ENCODE measurements around the gene SPATA13. TPM values are rescaled to one million over a fixed set of nuclear protein-coding genes. Genes with fewer than 3 reads are reported as not detected.

SPATA13 gene
- total RNA-seq, 1 experiment from 2014 or later: 10.5 TPM

DNA sequence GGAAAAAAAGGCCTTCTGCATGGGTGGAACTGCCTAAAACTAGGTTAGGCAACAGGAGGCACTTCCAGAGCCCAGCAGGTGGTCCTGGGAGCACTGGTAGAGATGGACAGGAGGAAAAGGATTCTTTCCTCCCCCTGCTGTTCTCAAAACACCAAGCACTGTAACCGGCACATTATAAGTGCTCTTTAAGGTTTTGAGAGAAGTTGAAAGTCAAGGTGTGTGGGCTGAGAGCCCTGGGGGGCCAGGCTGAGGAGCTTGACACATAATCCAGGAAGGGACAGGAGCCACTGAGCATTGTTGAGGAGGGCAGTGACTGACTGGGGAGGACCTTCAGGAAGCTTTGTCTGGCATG, 32.3 kb downstream of the SPATA13 start:
- no peaks in the 10 kb centered on the region for H3K9me3 Mint-ChIP-seq (ENCODE audit: unreplicated experiment)
- H3K4me1 Mint-ChIP-seq (ENCODE audit: low read depth, unreplicated experiment): peaks cover 7% of the 10 kb centered on the region
- TF ChIP-seq, protein P1, sequence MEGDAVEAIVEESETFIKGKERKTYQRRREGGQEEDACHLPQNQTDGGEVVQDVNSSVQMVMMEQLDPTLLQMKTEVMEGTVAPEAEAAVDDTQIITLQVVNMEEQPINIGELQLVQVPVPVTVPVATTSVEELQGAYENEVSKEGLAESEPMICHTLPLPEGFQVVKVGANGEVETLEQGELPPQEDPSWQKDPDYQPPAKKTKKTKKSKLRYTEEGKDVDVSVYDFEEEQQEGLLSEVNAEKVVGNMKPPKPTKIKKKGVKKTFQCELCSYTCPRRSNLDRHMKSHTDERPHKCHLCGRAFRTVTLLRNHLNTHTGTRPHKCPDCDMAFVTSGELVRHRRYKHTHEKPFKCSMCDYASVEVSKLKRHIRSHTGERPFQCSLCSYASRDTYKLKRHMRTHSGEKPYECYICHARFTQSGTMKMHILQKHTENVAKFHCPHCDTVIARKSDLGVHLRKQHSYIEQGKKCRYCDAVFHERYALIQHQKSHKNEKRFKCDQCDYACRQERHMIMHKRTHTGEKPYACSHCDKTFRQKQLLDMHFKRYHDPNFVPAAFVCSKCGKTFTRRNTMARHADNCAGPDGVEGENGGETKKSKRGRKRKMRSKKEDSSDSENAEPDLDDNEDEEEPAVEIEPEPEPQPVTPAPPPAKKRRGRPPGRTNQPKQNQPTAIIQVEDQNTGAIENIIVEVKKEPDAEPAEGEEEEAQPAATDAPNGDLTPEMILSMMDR (IDR thresholded peaks at IDR 0.05; ENCODE audit: insufficient read depth in 1 of 2, low read depth in 1 of 2, low read length in 1 of 2, severe bottlenecking in 1 of 2, unreplicated experiment in 1 of 2): no peak
- no peaks in the 10 kb centered on the region for H3K9me3 ChIP-seq
- H3K36me3 Mint-ChIP-seq (ENCODE audit: insufficient read depth, unreplicated experiment): peaks cover 6% of the 10 kb centered on the region
- H3K27ac Mint-ChIP-seq (ENCODE audit: unreplicated experiment): no peak overlapping the region
- ChIA-PET POLR2A (no interaction called here), CTCF (no interaction called here)
- H3K27me3 ChIP-seq (replicated peaks; ENCODE audit: control insufficient read depth, insufficient read depth, low read length): no peaks in the 10 kb centered on the region
- BruUV-seq (replicated peaks): no TSS peak
- H3K36me3 ChIP-seq (ENCODE audit: control insufficient read depth, insufficient read depth, low read length): no peaks in the 10 kb centered on the region; the same call in 1 of the 2 replicates
- intact Hi-C loops (cut with micrococcal nuclease; ENCODE audit: unreplicated experiment): no loop called here
- peaks cover 5% of the 10 kb centered on the region for H3K4me1 ChIP-seq
- no peak for DNase-seq
- no peaks in the 10 kb centered on the region for H3K27me3 Mint-ChIP-seq (ENCODE audit: insufficient read depth, unreplicated experiment)
- no peak overlapping the region for H3K4me3 Mint-ChIP-seq (ENCODE audit: unreplicated experiment)
- no peak overlapping the region for H3K4me3 ChIP-seq (ENCODE audit: low read depth, low read length)

- CTCF ChIA-PET: no interaction called here
- Mint-ChIP-seq H3K9me3 (ENCODE audit: unreplicated experiment) (no peaks in the 10 kb centered on the region), H3K27ac (ENCODE audit: unreplicated experiment) (no peak overlapping the region), H3K36me3 (ENCODE audit: insufficient read depth, unreplicated experiment) (no peaks in the 10 kb centered on the region), H3K4me3 (ENCODE audit: unreplicated experiment) (no peak overlapping the region), H3K4me1 (ENCODE audit: low read depth, unreplicated experiment) (peaks cover 7% of the 10 kb centered on the region), H3K27me3 (ENCODE audit: insufficient read depth, unreplicated experiment) (no peaks in the 10 kb centered on the region)
- Histone ChIP-seq H3K9me3 (no peaks in the 10 kb centered on the region), H3K36me3 (ENCODE audit: control insufficient read depth, insufficient read depth, low read length) (no peaks in the 10 kb centered on the region; the same call in 1 of the 2 replicates), H3K4me3 (ENCODE audit: low read depth, low read length) (no peak overlapping the region), H3K4me1 (peaks cover 5% of the 10 kb centered on the region), H3K27me3 (replicated peaks; ENCODE audit: control insufficient read depth, insufficient read depth, low read length) (no peaks in the 10 kb centered on the region)
- BruUV-seq (replicated peaks): no TSS peak
- intact Hi-C loops (cut with micrococcal nuclease; ENCODE audit: unreplicated experiment): no loop called here
- DNase-seq: no peak
- TF ChIP-seq, protein P1 (IDR thresholded peaks at IDR 0.05; ENCODE audit: insufficient read depth in 1 of 2, low read depth in 1 of 2, low read length in 1 of 2, severe bottlenecking in 1 of 2, unreplicated experiment in 1 of 2): no peak
- POLR2A ChIA-PET: no interaction called here
These were observed 33.9 kb downstream of the SPATA13 start for GRCh38 chr13:24194447-24194846.

DNA sequence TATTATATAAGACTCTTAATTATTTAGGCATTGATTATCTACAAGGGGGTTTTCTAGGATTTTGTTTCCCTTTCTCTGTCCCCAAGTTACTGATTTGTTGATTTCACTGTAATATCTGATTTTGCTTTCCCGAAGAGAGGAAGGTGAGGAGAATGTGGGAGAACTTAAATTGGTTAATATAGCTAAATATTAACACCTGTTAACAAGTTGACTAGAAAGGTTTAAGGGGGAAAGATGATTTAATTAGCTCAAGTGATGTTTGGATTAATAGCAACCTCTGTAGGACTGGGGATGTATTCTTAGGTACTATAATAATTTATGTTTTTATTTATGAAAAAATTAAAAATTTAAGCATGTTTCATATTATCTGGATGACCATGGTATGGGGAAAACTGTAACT, 35.1 kb downstream of the SPATA13 start:
- no peaks in the 10 kb centered on the region; the same call in 1 of the 2 replicates for H3K36me3 ChIP-seq (ENCODE audit: control insufficient read depth, insufficient read depth, low read length)
- Mint-ChIP-seq H3K4me1 (ENCODE audit: low read depth, unreplicated experiment) (peaks cover 7% of the 10 kb centered on the region), H3K27ac (ENCODE audit: unreplicated experiment) (no peak overlapping the region), H3K4me3 (ENCODE audit: unreplicated experiment) (no peak overlapping the region), H3K9me3 (ENCODE audit: unreplicated experiment) (no peaks in the 10 kb centered on the region), H3K36me3 (ENCODE audit: insufficient read depth, unreplicated experiment) (no peaks in the 10 kb centered on the region), H3K27me3 (ENCODE audit: insufficient read depth, unreplicated experiment) (no peaks in the 10 kb centered on the region)
- CTCF ChIA-PET: no interaction called here
- no peaks in the 10 kb centered on the region for H3K9me3 ChIP-seq
- no peaks in the 10 kb centered on the region for H3K27me3 ChIP-seq (replicated peaks; ENCODE audit: control insufficient read depth, insufficient read depth, low read length)
- BruUV-seq (replicated peaks): no TSS peak
- peaks cover 5% of the 10 kb centered on the region for H3K4me1 ChIP-seq
- H3K4me3 ChIP-seq (ENCODE audit: low read depth, low read length): no peak overlapping the region
- intact Hi-C loops (cut with micrococcal nuclease; ENCODE audit: unreplicated experiment): no loop called here
- DNase-seq: no peak
- POLR2A ChIA-PET: no interaction called here
- TF ChIP-seq, protein P1 (IDR thresholded peaks at IDR 0.05; ENCODE audit: insufficient read depth in 1 of 2, low read depth in 1 of 2, low read length in 1 of 2, severe bottlenecking in 1 of 2, unreplicated experiment in 1 of 2): no peak

All from Caco-2 (cell line).